H1 (cell line): ENCODE results near the gene DBNDD2. TPM values are rescaled to one million over a fixed set of nuclear protein-coding genes. Genes with fewer than 3 reads are reported as not detected.

Experiments used
- CTCF ChIA-PET: fragments of 300-600 bp; sonication (Branson Sonifier 250); formaldehyde crosslinking; loops from one replicate; lab custom pipeline; 2021; ENCODE audit not compliant: partially characterized antibody; lab: Charles Lee
- POLR2A ChIA-PET: fragments of 300-600 bp; sonication (Branson Sonifier 250); formaldehyde crosslinking; loops from one replicate; lab custom pipeline; 2021; ENCODE audit warnings: inconsistent platforms; ENCODE audit not compliant: partially characterized antibody; lab: Charles Lee
- DNase-seq, 2 experiments: peaks; one replicate each; pipeline versions ENCODE4 v3.0.0 to v3.0.0-alpha.2; 2010 to 2022; ENCODE audit warnings: low spot score in 2 of 2, low read depth in 1 of 2, mixed read lengths in 1 of 2
- FAIRE-seq: peaks from 2 replicates; lab custom pipeline; 2011; peaks lifted over from hg19 to GRCh38; lab: Jason Lieb, UNC
- H2AFZ ChIP-seq: 2 replicates; pipeline ENCODE4 v1.8.1; 2012; ENCODE audit warnings: low read length, inconsistent platforms
- H2AK5ac ChIP-seq: 2 replicates; pipeline ENCODE4 v1.6.1; 2013; ENCODE audit warnings: low read depth, low read length
- H2BK120ac ChIP-seq: replicated peaks from 2 replicates; pipeline ENCODE3; 2013; ENCODE audit warnings: low read depth, low read length, inconsistent platforms
- H2BK12ac ChIP-seq: 2 replicates; pipeline ENCODE4 v1.6.1; 2013; ENCODE audit warnings: low read depth, low read length
- H2BK15ac ChIP-seq: 2 replicates; pipeline ENCODE4 v1.6.1; 2013; ENCODE audit warnings: low read length
- H2BK20ac ChIP-seq: 2 replicates; pipeline ENCODE4 v1.6.1; 2013; ENCODE audit warnings: low read length
- H2BK5ac ChIP-seq: 2 replicates; pipeline ENCODE4 v1.6.1; 2013; ENCODE audit warnings: low read depth, low read length
- H3K14ac ChIP-seq: 2 replicates; pipeline ENCODE4 v1.6.1; 2013; ENCODE audit warnings: inconsistent platforms; ENCODE audit not compliant: insufficient read length
- H3K18ac ChIP-seq: 2 replicates; pipeline ENCODE4 v1.6.1; 2013; ENCODE audit warnings: low read length; ENCODE audit errors: extremely low read depth
- H3K23ac ChIP-seq: 2 replicates; pipeline ENCODE4 v1.6.1; 2013; ENCODE audit warnings: inconsistent platforms; ENCODE audit not compliant: insufficient read length
- H3K23me2 ChIP-seq: 2 replicates; pipeline ENCODE4 v1.6.1; 2013; ENCODE audit warnings: low read depth, low read length
- H3K27ac ChIP-seq: 2 replicates; pipeline ENCODE4 v1.6.1; 2011; ENCODE audit warnings: low read depth, low read length, inconsistent platforms
- H3K27me3 ChIP-seq, 4 experiments: replicated peaks in 1 of 4; 1 replicate in 1 of 4; 2 replicates in 3 of 4; pipeline versions ENCODE4 v1.6.1 to v1.8.1; 2011 to 2013; ENCODE audit warnings: low read length in 3 of 4, mild to moderate bottlenecking in 3 of 4, inconsistent platforms in 2 of 4, mixed read lengths in 2 of 4, moderate library complexity in 1 of 4; ENCODE audit not compliant: control insufficient read depth in 3 of 4, insufficient read depth in 3 of 4; ENCODE audit errors: extremely low read depth in 1 of 4
- H3K36me3 ChIP-seq, 4 experiments: 2 replicates each; pipeline versions ENCODE4 v1.6.1 to v1.8.1; 2011 to 2013; ENCODE audit warnings: mild to moderate bottlenecking in 4 of 4, low read length in 3 of 4, moderate library complexity in 2 of 4, control low read depth in 1 of 4, inconsistent platforms in 1 of 4; ENCODE audit not compliant: insufficient read depth in 4 of 4, control insufficient read depth in 2 of 4
- H3K4ac ChIP-seq: replicated peaks from 2 replicates; pipeline ENCODE3; 2013; ENCODE audit warnings: low read length, low read depth, mixed read lengths, inconsistent platforms; ENCODE audit not compliant: insufficient read length
- H3K4me1 ChIP-seq, 4 experiments: replicated peaks in 1 of 4; 1 replicate in 1 of 4; 2 replicates in 3 of 4; pipeline versions ENCODE4 v1.6.1 to v1.8.1; 2011 to 2013; ENCODE audit warnings: low read length in 3 of 4, inconsistent platforms in 2 of 4, mixed read lengths in 1 of 4; ENCODE audit not compliant: insufficient read depth in 4 of 4, control insufficient read depth in 3 of 4
- H3K4me2 ChIP-seq, 2 experiments: 2 replicates each; pipeline versions ENCODE4 v1.6.1 to v1.8.1; 2011 to 2013; ENCODE audit warnings: low read depth in 2 of 2, low read length in 2 of 2, control low read depth in 1 of 2, inconsistent platforms in 1 of 2, mild to moderate bottlenecking in 1 of 2; ENCODE audit not compliant: insufficient read depth in 1 of 2
- H3K4me3 ChIP-seq, 4 experiments: fragments of 200-600, 300-600 bp in 1 of 4; sonication (generic), shearing (Covaris generic), sonication (Bioruptor Twin) in 1 of 4; 2 replicates each; pipeline versions ENCODE4 v1.5.1 to v1.8.1; 2011 to 2016; ENCODE audit warnings: low read length in 4 of 4, low read depth in 3 of 4, control low read depth in 2 of 4, inconsistent platforms in 2 of 4, mild to moderate bottlenecking in 2 of 4, mixed read lengths in 1 of 4, moderate library complexity in 1 of 4; ENCODE audit not compliant: insufficient read depth in 2 of 4; ENCODE audit errors: extremely low read depth in 1 of 4
- H3K56ac ChIP-seq: replicated peaks from 2 replicates; pipeline ENCODE3; 2013; ENCODE audit warnings: low read depth, mild to moderate bottlenecking, mixed read lengths, low read length, inconsistent platforms; ENCODE audit not compliant: insufficient read length
- H3K79me1 ChIP-seq: 2 replicates; pipeline ENCODE4 v1.6.1; 2013; ENCODE audit warnings: low read depth, low read length, control low read depth
- H3K79me2 ChIP-seq, 2 experiments: 2 replicates each; pipeline versions ENCODE4 v1.6.1 to v1.8.1; 2012 to 2013; ENCODE audit warnings: low read length in 2 of 2, mild to moderate bottlenecking in 2 of 2, inconsistent platforms in 1 of 2; ENCODE audit not compliant: insufficient read depth in 2 of 2, control insufficient read depth in 1 of 2
- H3K9ac ChIP-seq, 4 experiments: replicated peaks in 1 of 4; 1 replicate in 1 of 4; 2 replicates in 3 of 4; pipeline versions ENCODE4 v1.6.1 to v1.8.1; 2011 to 2013; ENCODE audit warnings: low read depth in 3 of 4, low read length in 3 of 4, control low read depth in 2 of 4, mild to moderate bottlenecking in 2 of 4, moderate library complexity in 2 of 4, inconsistent platforms in 1 of 4; ENCODE audit errors: extremely low read depth in 1 of 4
- H3K9me3 ChIP-seq, 2 experiments: 2 replicates each; pipeline versions ENCODE4 v1.6.1 to v1.8.1; 2012 to 2013; ENCODE audit warnings: mild to moderate bottlenecking in 2 of 2, moderate library complexity in 2 of 2, control low read depth in 1 of 2, inconsistent platforms in 1 of 2, low read depth in 1 of 2, low read length in 1 of 2, mixed read lengths in 1 of 2; ENCODE audit not compliant: insufficient read depth in 2 of 2
- H4K20me1 ChIP-seq, 2 experiments: replicated peaks in 1 of 2; 2 replicates each; pipeline versions ENCODE3 to v1.8.1; 2011 to 2013; ENCODE audit warnings: inconsistent platforms in 2 of 2, low read length in 2 of 2, mild to moderate bottlenecking in 1 of 2; ENCODE audit not compliant: insufficient read depth in 2 of 2, control insufficient read depth in 1 of 2
- H4K5ac ChIP-seq: 2 replicates; pipeline ENCODE4 v1.6.1; 2013; ENCODE audit warnings: low read length, low read depth, mixed read lengths, inconsistent platforms; ENCODE audit not compliant: insufficient read length
- H4K8ac ChIP-seq: 2 replicates; pipeline ENCODE4 v1.8.0; 2013; ENCODE audit warnings: mild to moderate bottlenecking, moderate library complexity, low read length, inconsistent platforms; ENCODE audit not compliant: insufficient read depth; ENCODE audit errors: extremely low read depth
- H4K91ac ChIP-seq: replicated peaks from 2 replicates; pipeline ENCODE3; 2013; ENCODE audit warnings: low read length, mixed read lengths, inconsistent platforms; ENCODE audit not compliant: insufficient read length
- ASH2L ChIP-seq: fragments of 200-600, 300-600 bp; sonication (generic); IDR thresholded peaks from one replicate; pipeline ENCODE4 v1.7.1; 2017; ENCODE audit warnings: low read length
- WGBS, 2 experiments: shearing (Covaris generic) in 1 of 2; methylation state at CpG; one replicate each; pipeline versions ENCODE4 v1.1.6 to v1.1.7; 2013 to 2015; ENCODE audit warnings: low lambda C conversion rate in 2 of 2, mixed read lengths in 2 of 2, inconsistent platforms in 1 of 2, low coverage in 1 of 2, missing lambda C conversion rate in 1 of 2; ENCODE audit not compliant: insufficient replicate concordance in 2 of 2, insufficient coverage in 1 of 2, insufficient read length in 1 of 2; ENCODE audit errors: extremely low coverage in 1 of 2, missing lambda C conversion rate in 1 of 2; 5-methylcytosine and 5-hydroxymethylcytosine counted together
- polyA plus RNA-seq, 7 experiments: library from polyadenylated mRNA; depleted of rRNA in 3 of 7; stranded (reverse) in 5 of 7; unstranded in 2 of 7; fragments of >200 nt in 5 of 7; fragments of 200-250 nt in 2 of 7; gene quantifications; 1 replicate in 5 of 7; 2 replicates in 1 of 7; 4 replicates in 1 of 7; pipeline versions ENCODE4 v1.2.1 to v1.2.3, GENCODE V29; 2011 to 2013; ENCODE audit warnings: missing spikeins in 2 of 7, mixed read lengths in 2 of 7
- total RNA-seq: library from RNA; stranded (reverse); fragmentation: NEBNext Ultra II Directional; extraction: Animal tissue kit (Norgen Biotek cat#: 25700); gene quantifications from 2 replicates; pipeline ENCODE4 v1.2.1, GENCODE V29; 2021
- TF ChIP-seq, protein P1 (sequence below), 3 experiments: IDR thresholded peaks; 1 replicate in 2 of 3; 2 replicates in 1 of 3; pipeline versions ENCODE4 v1.5.1 to v1.6.1; 2011; ENCODE audit warnings: low read length in 3 of 3, mild to moderate bottlenecking in 3 of 3, inconsistent platforms in 2 of 3, low read depth in 1 of 3, moderate library complexity in 1 of 3; ENCODE audit not compliant: insufficient read depth in 1 of 3; ENCODE audit errors: control extremely low read depth in 1 of 3

Gene DBNDD2
- total and polyA plus RNA-seq, 2 of the 8 experiments (the other 6 are each of a cell fraction or from before 2014, with no cell fraction given) = 55.8 to 96.3 TPM

- no peak overlapping the region for H2BK5ac ChIP-seq
- H3K23ac ChIP-seq = no peak overlapping the region
- H4K20me1 ChIP-seq = peaks cover 4 to 5% of the 10 kb centered on the region in 2 experiments
- peaks cover 0 to 8% (median 3%) of the 10 kb centered on the region in 4 experiments; a peak in 4 of 7 replicates for H3K4me1 ChIP-seq
- TF ChIP-seq, protein P1, sequence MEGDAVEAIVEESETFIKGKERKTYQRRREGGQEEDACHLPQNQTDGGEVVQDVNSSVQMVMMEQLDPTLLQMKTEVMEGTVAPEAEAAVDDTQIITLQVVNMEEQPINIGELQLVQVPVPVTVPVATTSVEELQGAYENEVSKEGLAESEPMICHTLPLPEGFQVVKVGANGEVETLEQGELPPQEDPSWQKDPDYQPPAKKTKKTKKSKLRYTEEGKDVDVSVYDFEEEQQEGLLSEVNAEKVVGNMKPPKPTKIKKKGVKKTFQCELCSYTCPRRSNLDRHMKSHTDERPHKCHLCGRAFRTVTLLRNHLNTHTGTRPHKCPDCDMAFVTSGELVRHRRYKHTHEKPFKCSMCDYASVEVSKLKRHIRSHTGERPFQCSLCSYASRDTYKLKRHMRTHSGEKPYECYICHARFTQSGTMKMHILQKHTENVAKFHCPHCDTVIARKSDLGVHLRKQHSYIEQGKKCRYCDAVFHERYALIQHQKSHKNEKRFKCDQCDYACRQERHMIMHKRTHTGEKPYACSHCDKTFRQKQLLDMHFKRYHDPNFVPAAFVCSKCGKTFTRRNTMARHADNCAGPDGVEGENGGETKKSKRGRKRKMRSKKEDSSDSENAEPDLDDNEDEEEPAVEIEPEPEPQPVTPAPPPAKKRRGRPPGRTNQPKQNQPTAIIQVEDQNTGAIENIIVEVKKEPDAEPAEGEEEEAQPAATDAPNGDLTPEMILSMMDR (IDR thresholded peaks at IDR 0.05; ENCODE audit: control extremely low read depth in 1 of 3, insufficient read depth in 1 of 3, low read depth in 1 of 3, low read length in 3 of 3) = no peak
- no peak for TF ChIP-seq ASH2L
- TF ChIP-seq, all 59 proteins: peak for 0
- H3K27ac ChIP-seq = no peak overlapping the region
- H2BK120ac ChIP-seq = no peak overlapping the region
- no peak overlapping the region for H2BK20ac ChIP-seq
- CTCF ChIA-PET = interaction anchor here (1.3 to 12.6 kb wide), 5 partner anchors 9 to 68 kb away, joined by 3 to 127 read pairs (median 4); partner anchors contain the start of gene TP53TG5
- H2BK15ac ChIP-seq = no peak overlapping the region
- no peaks in the 10 kb centered on the region for H3K79me1 ChIP-seq
- peak overlapping the region; percentile 7; the same call in 1 of the 2 replicates for H4K8ac ChIP-seq
- H2AK5ac ChIP-seq = no peak overlapping the region
- no peak overlapping the region for H4K91ac ChIP-seq
- 93% methylated on average over 7 of the region's 7 CpGs; no CpG with 5 or more reads in 1 of the 2 experiments for WGBS, 2 experiments
- DNase-seq (no peak), FAIRE-seq (no peak)
- peaks cover 5 to 15% (median 13%) of the 10 kb centered on the region in 4 experiments for H3K36me3 ChIP-seq
- H3K79me2 ChIP-seq = peaks cover 0 to 9% of the 10 kb centered on the region in 2 experiments; a peak in 1 of 4 replicates
- H3K18ac ChIP-seq = no peak overlapping the region
- no peaks in the 10 kb centered on the region for H3K9me3 ChIP-seq
- H3K9ac ChIP-seq = no peak overlapping the region
- H4K5ac ChIP-seq = no peak overlapping the region
- H3K4ac ChIP-seq = no peak overlapping the region
- no peak overlapping the region; a peak in 1 of 4 replicates for H3K4me2 ChIP-seq
- peaks cover 2 to 20% (median 10%) of the 10 kb centered on the region in 4 experiments; a peak in 6 of 7 replicates for H3K27me3 ChIP-seq
- H3K4me3 ChIP-seq = no peak overlapping the region
- POLR2A ChIA-PET = interaction anchor here (1.2 to 5.7 kb wide), 5 partner anchors 9 to 35 kb away, joined by 3 to 71 read pairs (median 3); partner anchors contain the start of gene PIGT
- H3K23me2 ChIP-seq = peaks cover 21% of the 10 kb centered on the region
- H3K56ac ChIP-seq = no peak overlapping the region
- H2BK12ac ChIP-seq = no peak overlapping the region
- no peak overlapping the region for H2AFZ ChIP-seq
- no peak overlapping the region for H3K14ac ChIP-seq
Observed at GRCh38 chr20:45408646-45409213, 641 bp downstream of the DBNDD2 start.
